Hepatocyte (in vitro differentiated cells): ENCODE data around the gene CHST2.

Source experiments
- EZH2 ChIP-seq: fragments of 200-600 bp; sonication (generic); IDR thresholded peaks from 2 replicates; pipeline ENCODE4 v1.6.1; 2016; ENCODE audit warnings: antibody characterized with exemption, mild to moderate bottlenecking, borderline replicate concordance
- EZH2phosphoT487 ChIP-seq: fragments of 200-600 bp; sonication (generic); IDR thresholded peaks from one replicate; pipeline ENCODE4 v1.6.1; 2018; ENCODE audit warnings: antibody characterized with exemption, mild to moderate bottlenecking, low read depth, moderate library complexity; ENCODE audit not compliant: unreplicated experiment, severe bottlenecking
- TF ChIP-seq, protein P1 (sequence below): fragments of 200-600 bp; sonication (generic); IDR thresholded peaks from 2 replicates; pipeline ENCODE4 v1.5.1; 2016; ENCODE audit warnings: antibody characterized with exemption, mild to moderate bottlenecking; ENCODE audit not compliant: poor library complexity

DNA sequence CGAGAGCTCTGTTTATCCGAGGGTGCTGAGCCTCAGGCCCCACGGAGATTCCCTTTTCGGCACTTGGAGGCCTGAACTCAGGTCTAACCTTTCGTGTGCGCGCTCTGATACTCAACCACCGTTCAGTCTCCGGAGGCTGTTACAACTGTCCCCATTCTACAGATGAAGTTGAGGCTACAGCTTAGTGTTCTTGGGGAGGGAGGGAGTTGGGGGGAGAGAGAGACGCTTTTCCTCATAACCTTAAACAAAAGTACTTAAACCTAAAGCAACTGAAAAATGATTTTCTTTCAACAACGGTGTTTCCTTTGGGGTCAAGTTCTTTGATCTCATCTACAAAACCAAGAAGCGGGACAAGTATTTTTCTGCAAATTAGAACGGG lies 952 bp upstream of the CHST2 start:
- TF ChIP-seq EZH2 (no peak), EZH2phosphoT487 (peak; percentile 20)
- TF ChIP-seq, protein P1, sequence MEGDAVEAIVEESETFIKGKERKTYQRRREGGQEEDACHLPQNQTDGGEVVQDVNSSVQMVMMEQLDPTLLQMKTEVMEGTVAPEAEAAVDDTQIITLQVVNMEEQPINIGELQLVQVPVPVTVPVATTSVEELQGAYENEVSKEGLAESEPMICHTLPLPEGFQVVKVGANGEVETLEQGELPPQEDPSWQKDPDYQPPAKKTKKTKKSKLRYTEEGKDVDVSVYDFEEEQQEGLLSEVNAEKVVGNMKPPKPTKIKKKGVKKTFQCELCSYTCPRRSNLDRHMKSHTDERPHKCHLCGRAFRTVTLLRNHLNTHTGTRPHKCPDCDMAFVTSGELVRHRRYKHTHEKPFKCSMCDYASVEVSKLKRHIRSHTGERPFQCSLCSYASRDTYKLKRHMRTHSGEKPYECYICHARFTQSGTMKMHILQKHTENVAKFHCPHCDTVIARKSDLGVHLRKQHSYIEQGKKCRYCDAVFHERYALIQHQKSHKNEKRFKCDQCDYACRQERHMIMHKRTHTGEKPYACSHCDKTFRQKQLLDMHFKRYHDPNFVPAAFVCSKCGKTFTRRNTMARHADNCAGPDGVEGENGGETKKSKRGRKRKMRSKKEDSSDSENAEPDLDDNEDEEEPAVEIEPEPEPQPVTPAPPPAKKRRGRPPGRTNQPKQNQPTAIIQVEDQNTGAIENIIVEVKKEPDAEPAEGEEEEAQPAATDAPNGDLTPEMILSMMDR = no peak
